GM12878 (cell line): Measurements from ENCODE around the gene MRPL28. TPM values are rescaled to one million over a fixed set of nuclear protein-coding genes. Genes with fewer than 3 reads are reported as not detected.

Experiments used
- EED ChIP-seq: sonication (generic); IDR thresholded peaks from 2 replicates; pipeline ENCODE4 v1.6.1; 2016; ENCODE audit warnings: antibody characterized with exemption, low read depth
- HCFC1 ChIP-seq: fragments of 150-350 bp; IDR thresholded peaks from 2 replicates; pipeline ENCODE4 v1.6.1; 2014; ENCODE audit warnings: low read length
- JUNB ChIP-seq: IDR thresholded peaks from 2 replicates; pipeline ENCODE4 v1.6.1; 2016; ENCODE audit warnings: antibody characterized with exemption, mild to moderate bottlenecking
- MYC ChIP-seq: IDR thresholded peaks from 2 replicates; pipeline ENCODE4 v1.6.1; 2011; ENCODE audit warnings: mild to moderate bottlenecking, low read length, moderate library complexity, inconsistent platforms; ENCODE audit not compliant: insufficient read depth, insufficient replicate concordance, insufficient read length, severe bottlenecking
- NBN ChIP-seq: fragments of 450-650 bp; IDR thresholded peaks from 2 replicates; pipeline ENCODE4 v1.6.1; 2016
- POLR2AphosphoS5 ChIP-seq: IDR thresholded peaks from 2 replicates; pipeline ENCODE4 v1.6.1; 2011; ENCODE audit warnings: mild to moderate bottlenecking, low read length, inconsistent platforms
- SMC3 ChIP-seq: IDR thresholded peaks from 2 replicates; pipeline ENCODE4 v1.6.1; 2011; ENCODE audit warnings: low read length, improper control_type of control experiment, borderline replicate concordance
- USF1 ChIP-seq: IDR thresholded peaks from 2 replicates; pipeline ENCODE4 v1.6.1; 2011; ENCODE audit warnings: borderline replicate concordance, low read depth, mild to moderate bottlenecking, moderate library complexity, mixed read lengths, low read length; ENCODE audit not compliant: insufficient read depth; ENCODE audit errors: extremely low read length
- USF2 ChIP-seq: IDR thresholded peaks from 2 replicates; pipeline ENCODE4 v1.6.1; 2011; ENCODE audit warnings: low read depth, low read length, improper control_type of control experiment, borderline replicate concordance
- WRNIP1 ChIP-seq: IDR thresholded peaks from 2 replicates; pipeline ENCODE4 v1.6.1; 2011; ENCODE audit warnings: low read depth, low read length, improper control_type of control experiment, borderline replicate concordance
- YY1 ChIP-seq: IDR thresholded peaks from 2 replicates; pipeline ENCODE4 v1.6.1; 2011; ENCODE audit warnings: low read depth, mild to moderate bottlenecking, low read length
- polyA plus RNA-seq, 11 experiments: library from polyadenylated mRNA; depleted of rRNA in 4 of 11; unstranded in 6 of 11; stranded (reverse) in 5 of 11; fragments of >200 nt; fragmentation: Nextera tagmentation in 4 of 11; fragmentation: Illumina TruSeq in 1 of 11; extraction: Ambion mirVana in 4 of 11; extraction: Trizol in 1 of 11; gene quantifications; 1 replicate in 1 of 11; 2 replicates in 10 of 11; pipeline versions ENCODE4 v1.2.1 to v1.2.3, GENCODE V29; 2011 to 2016; ENCODE audit warnings: inconsistent platforms in 2 of 11, missing spikeins in 2 of 11, low read depth in 1 of 11
- total RNA-seq, 4 experiments: library from RNA; depleted of rRNA in 3 of 4; stranded (reverse); fragments of >200 nt in 3 of 4; fragmentation: Illumina TruSeq in 1 of 4; extraction: Trizol in 1 of 4; gene quantifications; 2 replicates each; pipeline versions ENCODE4 v1.2.1 to v1.2.3, GENCODE V29; 2013 to 2021
- TF ChIP-seq, protein P1 (sequence below): IDR thresholded peaks from 2 replicates; pipeline ENCODE4 v1.6.1; 2012; ENCODE audit warnings: low read depth, low read length, improper control_type of control experiment
- TF ChIP-seq, protein P2 (sequence below): fragments of 450-650 bp; IDR thresholded peaks from 2 replicates; pipeline ENCODE4 v1.6.1; 2018; ENCODE audit warnings: borderline replicate concordance, mild to moderate bottlenecking; ENCODE audit not compliant: partially characterized antibody

The MRPL28 gene
- total and polyA plus RNA-seq, 10 of the 15 experiments (the other 5 are each of a cell fraction or from before 2014, with no cell fraction given) = 1.6 to 185 (median 110) TPM

- TF ChIP-seq, protein P1, sequence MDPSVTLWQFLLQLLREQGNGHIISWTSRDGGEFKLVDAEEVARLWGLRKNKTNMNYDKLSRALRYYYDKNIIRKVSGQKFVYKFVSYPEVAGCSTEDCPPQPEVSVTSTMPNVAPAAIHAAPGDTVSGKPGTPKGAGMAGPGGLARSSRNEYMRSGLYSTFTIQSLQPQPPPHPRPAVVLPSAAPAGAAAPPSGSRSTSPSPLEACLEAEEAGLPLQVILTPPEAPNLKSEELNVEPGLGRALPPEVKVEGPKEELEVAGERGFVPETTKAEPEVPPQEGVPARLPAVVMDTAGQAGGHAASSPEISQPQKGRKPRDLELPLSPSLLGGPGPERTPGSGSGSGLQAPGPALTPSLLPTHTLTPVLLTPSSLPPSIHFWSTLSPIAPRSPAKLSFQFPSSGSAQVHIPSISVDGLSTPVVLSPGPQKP = no peak
- TF ChIP-seq HCFC1 (no peak), POLR2AphosphoS5 (no peak), SMC3 (no peak), WRNIP1 (no peak), JUNB (no peak), NBN (no peak), EED (no peak), USF1 (no peak), USF2 (no peak), MYC (no peak), YY1 (no peak)
- TF ChIP-seq, protein P2, sequence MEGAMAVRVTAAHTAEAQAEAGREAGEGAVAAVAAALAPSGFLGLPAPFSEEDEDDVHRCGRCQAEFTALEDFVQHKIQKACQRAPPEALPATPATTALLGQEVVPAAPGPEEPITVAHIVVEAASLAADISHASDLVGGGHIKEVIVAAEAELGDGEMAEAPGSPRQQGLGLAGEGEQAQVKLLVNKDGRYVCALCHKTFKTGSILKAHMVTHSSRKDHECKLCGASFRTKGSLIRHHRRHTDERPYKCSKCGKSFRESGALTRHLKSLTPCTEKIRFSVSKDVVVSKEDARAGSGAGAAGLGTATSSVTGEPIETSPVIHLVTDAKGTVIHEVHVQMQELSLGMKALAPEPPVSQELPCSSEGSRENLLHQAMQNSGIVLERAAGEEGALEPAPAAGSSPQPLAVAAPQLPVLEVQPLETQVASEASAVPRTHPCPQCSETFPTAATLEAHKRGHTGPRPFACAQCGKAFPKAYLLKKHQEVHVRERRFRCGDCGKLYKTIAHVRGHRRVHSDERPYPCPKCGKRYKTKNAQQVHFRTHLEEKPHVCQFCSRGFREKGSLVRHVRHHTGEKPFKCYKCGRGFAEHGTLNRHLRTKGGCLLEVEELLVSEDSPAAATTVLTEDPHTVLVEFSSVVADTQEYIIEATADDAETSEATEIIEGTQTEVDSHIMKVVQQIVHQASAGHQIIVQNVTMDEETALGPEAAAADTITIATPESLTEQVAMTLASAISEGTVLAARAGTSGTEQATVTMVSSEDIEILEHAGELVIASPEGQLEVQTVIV = no peak
Measured at GRCh38 chr16:377419-377951, 7.1 kb upstream of the MRPL28 start (continued).
